ENCODE data around the gene CELF4.

Gene CELF4

DNA sequence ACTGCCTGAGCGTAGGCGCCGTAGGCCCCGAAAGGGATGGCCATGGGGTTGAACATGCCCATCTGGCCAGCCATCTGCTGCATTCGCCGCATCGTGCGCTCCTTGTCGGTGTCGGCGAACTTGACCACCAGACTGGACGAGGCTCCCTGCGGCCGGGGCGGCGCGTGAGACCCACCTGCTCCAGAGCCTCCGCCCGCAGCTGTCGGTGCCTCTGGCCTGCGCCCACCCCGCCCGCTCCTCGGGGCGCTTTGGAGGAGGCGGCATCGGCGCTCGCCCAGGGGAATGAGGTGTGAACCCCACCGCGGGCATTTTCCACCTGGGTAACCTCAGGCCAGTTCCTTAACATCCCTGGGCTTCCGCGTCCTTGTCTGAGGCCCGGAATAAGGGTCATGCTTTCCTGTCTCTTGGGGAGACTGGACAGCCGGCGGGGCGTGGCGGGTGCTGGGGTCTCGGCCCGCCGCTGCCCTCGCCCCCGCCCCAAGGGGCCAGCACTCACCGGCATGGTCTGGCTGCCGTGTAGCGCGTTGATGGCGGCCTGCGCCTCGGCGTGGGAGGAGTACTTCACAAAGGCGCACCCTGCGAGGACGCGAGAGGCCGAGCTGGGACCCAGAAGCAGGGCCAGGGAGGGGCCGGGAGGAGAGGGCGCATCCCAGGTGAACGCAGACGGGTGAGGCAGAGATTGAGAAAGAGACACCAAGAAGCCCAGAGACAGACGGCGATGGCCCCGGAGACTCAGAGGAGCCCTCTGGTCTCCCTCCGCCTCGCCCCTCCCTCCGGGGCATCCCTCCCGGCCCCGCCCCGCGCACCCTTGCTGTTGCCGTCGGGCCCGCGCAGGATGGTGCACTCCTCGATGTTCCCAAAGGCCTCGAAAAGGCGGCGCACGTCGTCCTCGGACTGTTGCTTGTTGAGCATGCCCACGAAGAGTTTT lies 291.0 kb downstream of the CELF4 start:
- no peak for DNase-seq

DNA sequence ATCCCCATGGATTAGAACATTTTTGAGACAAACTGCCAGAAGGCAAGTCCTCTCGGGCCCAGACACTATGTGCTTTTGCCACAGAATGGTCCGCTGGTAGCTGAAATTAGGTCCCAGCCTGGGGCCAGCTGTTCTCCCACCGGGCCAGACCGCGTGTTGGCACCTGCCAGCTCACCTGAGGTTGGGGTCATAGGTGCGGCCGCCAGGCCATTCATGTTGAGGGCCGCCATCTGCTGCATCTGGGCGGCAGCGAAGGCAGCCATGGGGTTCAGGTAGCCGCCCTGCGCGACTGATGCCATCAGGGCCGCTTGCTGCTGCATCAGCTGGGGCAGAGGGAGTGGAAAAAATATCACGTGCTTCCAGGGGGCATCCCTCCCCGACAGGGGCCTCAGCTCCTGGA lies 292.8 kb downstream of the CELF4 start:
- no peak for DNase-seq

DNA sequence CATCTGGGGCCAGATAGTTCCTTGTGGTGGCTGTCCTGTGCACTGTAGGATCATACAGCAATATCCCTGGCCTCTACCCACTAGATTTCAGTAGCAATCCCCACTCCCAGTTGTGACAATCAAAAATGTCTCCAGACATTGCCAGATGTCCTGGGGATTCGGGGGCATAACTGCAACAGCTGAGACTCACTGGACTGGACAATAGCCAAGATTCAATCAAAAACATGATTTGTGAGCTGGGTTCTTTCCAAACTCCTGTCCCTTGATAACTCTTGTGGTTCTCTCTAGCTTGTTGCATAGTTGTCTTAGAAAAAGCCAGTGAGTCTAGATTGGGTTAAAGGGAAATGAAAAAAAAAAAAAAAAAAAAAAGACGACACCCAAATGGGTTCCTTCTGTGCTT lies 293.4 kb downstream of the CELF4 start:
- DNase-seq, result no peak

DNA sequence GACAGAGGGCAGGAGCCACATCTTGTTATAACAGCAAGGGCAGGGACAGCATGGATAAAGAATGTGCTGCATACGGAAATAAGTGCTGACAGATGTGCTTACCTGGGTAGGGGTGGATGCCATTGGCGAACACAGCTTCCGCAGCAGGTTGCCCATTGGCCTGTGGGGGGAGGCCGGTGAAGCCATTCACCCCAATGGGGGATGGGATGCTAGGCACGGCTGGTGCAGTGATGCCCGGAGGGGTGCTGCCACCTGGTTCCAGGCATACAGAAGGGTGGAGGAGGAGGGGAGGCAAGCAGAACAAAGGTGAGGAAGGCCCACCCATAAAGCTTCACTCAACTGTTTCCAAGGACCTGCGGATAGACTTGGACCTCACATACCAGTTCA lies 294.9 kb downstream of the CELF4 start:
- no peak for DNase-seq

DNA sequence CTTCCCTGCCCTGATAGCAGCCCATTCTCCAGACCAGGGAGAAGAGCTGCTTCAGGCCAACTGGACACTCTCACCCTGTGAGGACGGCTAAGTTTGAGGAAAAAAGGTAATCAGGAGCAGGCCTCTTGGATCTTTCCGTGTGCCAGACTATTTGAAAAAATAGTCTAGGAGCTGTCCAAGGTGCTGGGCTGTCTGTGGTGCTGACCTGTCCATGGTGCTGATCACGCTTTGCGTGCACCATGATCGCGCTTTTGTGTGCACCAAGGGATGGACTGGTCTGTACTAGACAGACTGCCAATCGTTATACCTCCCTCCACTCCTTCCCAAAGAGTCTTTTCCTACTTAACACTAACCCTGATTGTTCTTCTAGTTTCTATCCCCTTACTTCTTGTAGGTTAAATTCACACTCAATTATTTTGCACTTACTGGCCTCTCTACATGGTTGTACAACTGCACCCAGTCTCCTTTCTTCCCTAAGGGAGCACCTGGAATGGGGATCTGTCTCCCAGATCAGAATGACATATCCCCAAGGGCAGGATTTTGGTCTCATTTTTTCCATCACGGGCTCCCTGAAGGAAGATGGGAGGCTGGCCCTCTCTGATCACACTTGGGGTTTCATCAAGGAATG lies 295.4 kb downstream of the CELF4 start:
- DNase-seq, result peak in 2 of 6 experiments; percentile 1 to 6

DNA sequence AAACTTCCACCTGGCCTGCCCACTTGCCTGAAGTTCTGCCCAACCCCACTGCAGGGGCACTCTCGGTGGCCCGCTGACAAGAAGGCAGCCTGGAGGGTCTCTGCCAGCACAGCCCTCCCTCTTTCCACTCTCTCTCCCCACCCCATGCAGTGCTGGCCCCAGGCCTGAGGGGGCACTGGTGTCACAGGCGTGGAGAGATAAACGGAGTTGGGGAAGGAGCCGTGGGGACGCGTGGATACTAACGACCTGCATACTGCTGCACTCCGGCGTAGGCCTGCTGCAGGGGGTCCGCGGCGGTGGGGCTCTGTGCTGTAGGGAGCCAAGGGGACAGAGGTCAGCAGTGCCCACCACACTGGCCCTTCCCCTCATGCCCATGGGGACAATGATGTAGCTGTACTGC lies 299.3 kb downstream of the CELF4 start:
- no peak for DNase-seq

DNA sequence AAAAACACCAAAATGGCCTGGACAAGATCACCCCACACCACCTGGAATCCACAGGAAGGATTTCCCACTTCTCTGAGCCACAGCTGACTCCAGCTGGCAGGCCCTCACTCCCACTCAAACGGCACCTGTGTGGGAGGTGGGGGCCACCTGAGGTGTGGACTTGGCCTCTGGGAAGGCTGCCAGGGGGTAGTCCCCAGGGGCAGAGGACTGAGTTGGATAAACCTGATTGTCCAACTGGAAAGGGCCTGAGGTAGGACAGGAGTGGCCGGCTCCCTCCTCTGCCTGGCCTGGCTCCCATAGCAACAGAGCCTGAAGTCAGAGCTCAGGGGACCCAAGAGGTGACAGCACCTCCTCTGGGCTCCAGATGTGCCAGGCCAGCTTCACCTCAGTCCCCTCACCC lies 300.2 kb downstream of the CELF4 start:
- no peak for DNase-seq

DNA sequence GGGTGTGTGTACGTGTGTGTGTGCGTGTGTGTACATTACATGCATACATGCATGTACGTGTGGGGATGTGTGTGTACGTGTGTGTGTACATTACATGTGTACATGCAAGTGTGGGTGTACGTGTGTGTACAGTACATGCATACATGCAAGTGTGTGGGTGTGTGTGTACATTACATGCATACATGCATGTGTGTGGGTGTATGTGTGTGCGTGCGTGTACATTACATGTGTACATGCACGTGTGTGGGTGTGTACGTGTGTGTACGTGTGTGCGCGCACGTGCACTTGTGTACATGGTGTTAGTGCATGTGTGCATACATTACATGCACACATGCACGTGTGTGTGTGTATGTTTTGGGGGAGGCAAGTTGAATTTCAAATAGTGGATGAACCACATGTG lies 300.6 kb downstream of the CELF4 start:
- DNase-seq, result no peak

DNA sequence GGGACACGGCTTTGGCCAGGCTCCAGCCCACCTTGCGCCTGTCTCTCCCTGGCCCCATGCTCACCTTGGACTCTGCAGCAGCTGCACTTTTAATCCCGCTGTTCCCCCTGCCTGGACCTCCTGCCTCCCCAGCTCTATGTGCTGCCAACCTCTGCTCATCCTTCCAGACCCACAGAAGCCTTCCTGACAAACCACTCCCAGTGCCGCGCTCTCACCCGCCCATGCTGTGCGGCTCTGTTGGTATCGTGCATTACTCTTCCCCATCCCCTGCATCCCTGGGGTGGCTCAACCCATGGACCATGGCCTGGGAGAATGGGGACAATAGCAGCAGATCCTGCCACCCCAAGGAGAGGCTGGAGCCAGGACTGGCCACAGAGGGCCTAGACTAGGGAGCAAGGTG lies 303.6 kb downstream of the CELF4 start:
- no peak for DNase-seq

DNA sequence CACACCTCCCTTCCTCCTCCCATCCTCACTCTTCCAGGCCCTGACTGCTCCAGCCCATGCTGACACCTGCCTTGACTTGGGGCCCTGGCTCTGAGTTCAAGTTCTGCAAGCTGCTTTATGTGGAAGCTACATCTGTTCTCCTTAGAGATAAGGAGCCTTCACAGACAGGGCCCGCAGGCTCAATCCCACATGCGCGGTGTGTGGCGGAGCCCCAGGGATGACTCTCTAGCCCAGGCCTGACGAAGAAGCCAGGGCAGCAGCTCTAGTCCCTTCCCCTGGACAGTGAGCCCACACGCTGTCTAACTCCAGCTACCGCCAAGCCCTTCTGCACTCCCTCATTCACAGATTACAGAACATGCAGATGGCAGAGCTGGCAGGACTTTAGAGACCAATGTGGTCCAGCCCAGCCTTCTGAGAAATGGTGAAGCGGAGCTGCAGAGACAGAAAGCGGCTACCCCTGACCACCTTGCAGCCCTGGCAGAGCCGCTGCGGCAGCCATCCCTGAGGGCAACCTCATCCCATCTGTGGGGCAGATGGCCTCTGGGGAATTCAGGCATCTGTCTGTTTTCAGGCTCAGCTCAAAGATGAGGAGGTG lies 304.3 kb downstream of the CELF4 start:
- no peak for DNase-seq

DNA sequence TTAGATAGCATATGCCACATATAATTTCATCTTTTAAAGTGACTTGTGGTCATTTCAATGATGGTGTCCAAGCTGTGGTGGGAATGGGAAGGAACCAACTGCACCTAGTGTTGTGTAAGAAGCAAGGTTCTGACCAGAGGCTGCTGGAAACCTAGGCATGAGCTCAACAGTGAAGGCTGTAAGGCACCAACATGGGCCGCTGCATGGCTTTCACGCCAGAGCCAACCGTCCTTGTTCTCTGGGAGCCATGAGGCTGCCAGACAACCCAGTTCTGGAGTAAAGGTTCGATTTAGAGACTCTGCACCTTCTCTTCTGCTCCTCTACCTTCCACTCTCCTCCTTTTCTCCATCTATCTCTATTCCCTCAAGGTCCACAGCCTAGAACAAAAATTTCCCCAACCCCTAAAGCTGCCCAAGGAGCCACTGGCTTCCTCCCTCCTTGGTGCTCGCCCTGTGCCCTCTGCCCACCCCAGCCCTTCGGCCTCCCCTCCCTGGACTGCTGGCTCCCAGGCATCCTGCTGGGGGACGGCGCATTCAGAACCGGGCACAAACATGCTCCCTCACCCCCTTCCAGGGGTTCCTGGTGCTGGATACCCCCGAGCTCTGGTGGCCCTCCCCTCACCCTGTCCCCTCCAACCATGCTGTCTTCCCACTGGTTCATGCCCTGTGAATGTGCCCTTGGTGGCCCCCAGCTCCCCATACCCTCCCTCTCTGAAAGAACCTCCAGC lies 305.1 kb downstream of the CELF4 start:
- no peak for DNase-seq

DNA sequence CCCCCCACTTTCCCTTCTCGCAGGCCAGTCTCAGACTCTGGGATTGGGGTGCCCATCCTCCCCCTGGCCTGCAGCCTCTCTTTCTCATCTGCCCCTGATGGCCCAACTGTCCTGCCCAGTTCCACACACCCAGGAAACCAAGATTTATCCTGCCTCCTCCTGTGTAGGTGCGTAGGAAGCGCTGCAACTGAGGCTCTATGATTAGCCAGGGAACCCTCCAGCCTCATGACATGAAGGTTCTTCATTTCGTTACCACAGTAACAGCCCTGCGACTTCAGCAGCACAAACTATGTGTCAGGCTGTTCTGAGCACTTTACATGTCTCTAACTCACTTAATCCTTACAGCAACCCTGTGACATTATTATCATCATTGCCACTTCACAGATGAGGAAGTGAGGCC lies 305.9 kb downstream of the CELF4 start:
- no peak for DNase-seq

DNA sequence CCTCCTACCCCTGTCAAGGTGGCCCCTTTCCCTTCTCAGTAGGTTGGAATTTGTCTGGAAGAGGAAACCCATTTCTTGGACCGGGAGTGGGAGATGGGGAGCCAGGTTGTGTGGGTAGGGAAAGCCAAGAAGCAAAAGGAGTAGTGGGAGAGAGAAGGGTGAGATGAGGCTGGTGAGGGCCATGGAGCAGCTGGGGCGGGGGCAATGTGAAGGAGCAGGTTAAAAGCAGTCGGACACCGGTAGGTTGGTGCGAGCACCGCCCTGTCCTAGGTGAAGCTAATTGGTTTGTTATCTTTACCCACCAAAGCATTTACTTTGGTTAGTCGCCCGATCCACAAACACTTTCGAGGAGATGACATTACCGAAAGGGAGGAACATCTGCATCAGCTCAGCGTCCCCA lies 306.8 kb downstream of the CELF4 start:
- no peak for DNase-seq

DNA sequence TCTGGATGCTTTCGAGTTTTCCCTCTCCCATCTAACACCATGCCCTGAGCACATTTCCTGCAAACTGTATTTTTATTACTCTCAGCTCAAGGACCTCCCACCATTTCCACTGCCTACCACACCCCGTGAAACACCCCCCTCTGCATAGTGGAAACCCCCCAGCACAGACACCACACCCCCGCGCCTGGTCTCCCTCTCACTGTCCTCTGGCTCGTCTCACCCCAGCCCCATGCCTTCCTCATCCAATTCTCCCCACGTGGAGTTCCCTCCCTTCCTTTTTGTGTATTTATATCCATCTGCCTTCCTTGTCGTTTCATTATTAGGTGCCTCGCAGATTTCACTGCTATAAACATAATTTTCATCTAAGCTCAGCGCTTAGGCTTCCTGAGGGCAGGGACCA lies 307.5 kb downstream of the CELF4 start:
- no peak for DNase-seq

DNA sequence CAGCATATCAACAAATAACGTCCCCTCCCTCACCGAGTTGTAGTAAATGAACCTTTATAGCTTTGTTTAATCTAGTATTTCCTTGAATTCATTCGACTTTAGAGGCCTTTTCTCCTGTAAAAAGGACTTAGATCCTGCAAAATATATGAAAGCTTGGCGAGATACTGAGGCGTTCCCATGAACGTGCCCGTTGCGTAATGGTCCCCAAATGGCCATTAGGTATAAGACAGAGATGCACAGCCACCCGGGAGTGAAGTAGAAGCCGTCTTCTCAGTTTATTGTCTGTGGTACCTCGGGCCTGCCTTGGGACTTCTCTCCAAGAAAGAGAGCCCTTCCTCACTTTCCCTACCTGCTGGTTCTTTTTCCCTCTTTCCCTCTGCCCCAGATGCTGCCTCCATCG lies 310.6 kb downstream of the CELF4 start:
- DNase-seq, result no peak

DNA sequence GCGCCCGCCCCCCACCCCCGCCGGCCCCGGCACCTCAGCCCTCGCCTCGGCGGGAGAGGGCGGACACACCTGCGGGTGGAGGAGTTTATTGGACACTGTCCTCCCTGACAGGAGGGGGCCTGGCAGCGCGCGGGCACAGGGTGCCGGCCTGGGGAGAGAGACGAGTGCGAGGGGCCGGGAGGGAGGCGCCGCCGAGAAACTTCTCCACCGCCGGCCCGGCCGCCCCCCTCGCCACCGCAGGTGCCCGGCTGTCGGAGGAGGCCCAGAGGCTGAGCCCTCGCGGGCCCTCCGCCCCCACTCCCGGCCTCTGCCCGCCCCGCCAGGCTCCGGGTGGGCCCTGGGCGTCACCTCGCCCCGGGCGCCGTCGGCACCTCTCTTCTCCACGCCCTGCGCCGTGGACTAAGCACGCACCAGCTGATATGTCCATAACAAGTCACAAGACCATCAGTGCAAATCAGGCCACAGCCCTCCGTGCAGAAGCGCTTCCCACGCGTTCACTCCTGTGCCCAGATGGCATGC lies 311.3 kb downstream of the CELF4 start:
- no peak for DNase-seq

DNA sequence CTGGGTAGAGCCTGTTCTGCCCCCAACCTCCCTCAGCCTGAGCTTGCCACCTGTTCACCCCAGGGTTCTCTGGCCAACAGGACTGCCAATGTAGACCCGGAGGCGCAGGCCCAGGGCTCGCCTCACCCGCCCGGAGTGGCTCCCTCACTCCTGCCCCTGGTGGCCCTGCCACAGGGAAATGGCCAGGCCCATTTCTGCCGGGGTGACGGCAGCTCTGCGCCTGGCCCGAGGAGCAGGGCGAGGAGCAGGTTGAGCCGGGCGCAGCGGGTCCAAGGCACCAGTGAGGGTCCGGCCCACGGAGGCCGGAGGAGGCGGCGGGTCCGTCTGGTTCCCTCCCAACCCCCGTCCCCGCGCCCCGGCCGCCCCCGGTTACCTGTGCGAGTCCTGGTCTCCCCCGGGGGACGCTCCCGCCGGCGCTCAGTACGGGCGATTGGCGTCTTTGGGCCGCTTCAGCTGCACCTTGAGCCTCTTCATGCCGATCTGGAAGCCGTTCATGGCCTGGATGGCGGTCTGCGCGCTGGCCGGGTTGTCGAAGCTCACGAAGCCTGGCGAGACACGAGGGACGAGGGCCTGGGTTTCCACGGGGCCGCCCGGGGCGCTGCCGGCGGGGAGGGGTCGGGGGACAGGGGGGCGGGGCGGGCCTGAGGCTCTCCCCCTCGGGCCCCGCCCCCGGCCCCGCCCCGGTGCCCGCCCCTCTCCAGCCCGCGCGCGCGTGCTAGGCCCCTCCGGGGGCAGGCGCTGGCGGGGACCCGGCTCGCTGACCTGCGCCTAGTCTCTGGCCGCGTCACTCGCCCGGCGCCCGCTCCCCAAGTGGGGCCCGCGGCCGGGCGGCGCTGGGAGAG lies 312.0 kb downstream of the CELF4 start:
- DNase-seq, result no peak

DNA sequence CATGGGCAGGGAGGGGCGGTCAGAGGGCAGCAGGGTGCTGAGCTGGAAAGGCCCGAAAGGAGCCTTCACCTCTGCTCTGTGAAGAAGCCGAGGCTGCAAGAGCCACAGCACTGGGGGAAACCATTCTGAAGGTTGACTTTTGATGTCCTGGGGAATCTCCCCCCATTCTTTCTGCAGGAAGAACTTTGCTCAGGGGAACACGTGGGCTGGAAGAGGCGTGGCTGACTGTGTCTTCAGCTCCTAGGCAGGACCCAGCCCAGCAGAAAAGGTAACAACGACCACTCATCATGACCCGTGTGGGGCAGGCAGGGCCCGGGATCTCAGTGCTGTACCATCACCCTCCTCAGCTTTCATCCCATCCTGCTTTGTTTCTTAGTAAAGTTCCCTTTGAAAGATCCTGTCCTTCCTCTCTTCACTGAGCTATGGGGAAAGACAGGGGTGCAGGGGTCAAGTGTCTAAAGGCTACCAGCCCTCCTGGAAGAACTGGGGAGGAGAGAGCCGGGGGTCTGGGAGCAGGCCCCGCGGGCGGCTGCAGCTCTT lies 312.7 kb downstream of the CELF4 start:
- no peak for DNase-seq

DNA sequence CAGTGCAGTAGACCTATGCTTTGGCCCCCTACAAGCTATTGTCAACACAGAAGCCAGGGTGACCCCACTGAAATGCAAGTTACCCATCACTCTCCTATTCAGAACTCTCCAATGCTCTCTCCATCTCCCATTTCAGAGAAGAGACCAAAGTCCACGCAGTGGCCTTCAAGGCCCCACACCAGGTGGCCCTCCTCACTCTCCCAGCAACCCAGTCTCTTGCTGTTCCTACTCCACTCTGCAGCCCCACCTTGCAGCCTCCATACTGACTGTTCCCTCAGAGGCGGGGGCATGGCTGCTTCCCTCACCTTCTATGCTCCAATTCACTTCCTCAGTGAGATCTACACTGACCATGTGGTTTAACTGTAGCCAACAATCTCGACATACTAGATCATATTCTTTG lies 313.3 kb downstream of the CELF4 start:
- DNase-seq, result no peak

DNA sequence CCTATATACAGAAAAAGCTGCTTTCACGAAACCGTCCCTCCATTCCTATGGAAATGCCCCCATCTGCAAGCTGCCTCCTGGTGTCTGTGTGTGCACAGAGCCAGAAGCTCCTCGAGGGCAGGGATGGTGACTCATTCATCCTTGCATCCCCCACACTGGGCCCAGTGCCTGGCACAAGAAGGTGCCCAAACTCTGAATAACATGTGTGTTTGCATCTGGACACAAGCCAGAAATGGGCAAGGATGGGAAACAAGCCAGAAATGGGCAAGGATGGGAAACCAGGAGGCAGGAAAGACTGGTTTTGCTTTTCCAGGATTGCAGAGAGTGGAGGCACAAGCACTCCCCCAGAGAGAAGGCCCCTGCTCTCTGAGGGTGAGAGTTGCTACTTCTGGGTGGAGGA lies 313.9 kb downstream of the CELF4 start:
- DNase-seq, result no peak

DNA sequence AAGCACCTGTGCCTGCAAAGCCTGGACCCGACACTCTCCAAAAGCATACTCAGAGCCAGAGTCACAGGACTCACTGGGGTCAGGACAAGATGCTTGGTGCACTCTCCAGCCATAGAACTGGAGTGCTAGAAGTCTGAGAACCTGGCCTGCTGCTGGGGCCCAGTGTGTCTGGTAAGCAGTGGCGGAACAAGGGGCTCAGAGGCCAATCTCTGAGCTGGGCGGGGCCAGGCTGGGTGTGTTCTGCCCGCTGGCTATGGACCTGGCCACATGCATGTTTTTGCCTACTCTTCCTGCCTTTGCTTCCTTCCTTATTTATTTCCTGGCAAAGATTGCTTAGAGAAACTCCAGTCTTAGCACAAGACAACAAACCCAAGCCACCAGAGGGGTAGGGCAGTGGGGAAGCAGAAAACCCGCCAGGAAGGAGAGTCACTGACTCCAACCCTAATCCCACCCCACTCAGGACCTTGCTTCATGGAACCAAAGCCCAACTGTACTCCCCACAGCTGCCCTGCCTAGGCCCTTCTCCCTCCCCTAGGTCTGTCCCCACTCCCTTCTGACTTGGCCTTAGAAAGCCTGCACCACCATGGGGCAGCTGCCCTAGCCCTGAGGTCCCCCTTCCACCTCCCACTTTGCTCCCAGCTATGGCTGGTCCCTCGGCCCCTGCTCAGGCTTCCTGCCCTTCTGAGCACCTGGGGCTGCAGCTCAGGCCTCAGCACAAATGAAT lies 315.5 kb downstream of the CELF4 start:
- DNase-seq, result no peak

Measured in stimulated activated naive CD4-positive, alpha-beta T cell (primary cell).